HG03571 (cell line): ENCODE measurements around the gene REL.
A peak's percentile ranks its signal among the peaks of the same experiment; 100 is the strongest.
"Not testable (repeated sequence)": the region's sequence is repeated elsewhere in the genome, so short reads cannot be mapped to it uniquely, and the experiment has no call there.

Experiments
- ATAC-seq: cut with Tn5 transposase; IDR thresholded peaks from one replicate; pipeline ENCODE4 v1.9.1; 2021; ENCODE audit not compliant: unreplicated experiment

The REL gene

GRCh38 chr2:60867007-60867406 is 14.4 kb upstream of the REL start:
- ATAC-seq = no peak

- ATAC-seq = no peak
These were observed 13.5 kb upstream of the REL start for GRCh38 chr2:60867848-60868247.

- ATAC-seq = no peak
These were observed 12.6 kb upstream of the REL start for GRCh38 chr2:60868589-60869273.

- peak; percentile 37 for ATAC-seq
These were observed 8.9 kb upstream of the REL start for GRCh38 chr2:60872510-60872928.

GRCh38 chr2:60873381-60873780 is 8.0 kb upstream of the REL start:
- peak; percentile 92 for ATAC-seq

- ATAC-seq = no peak
These were observed 5.9 kb upstream of the REL start for GRCh38 chr2:60875520-60875919.

- ATAC-seq = no peak
These were observed 729 bp upstream of the REL start for GRCh38 chr2:60880643-60881046.

- no peak for ATAC-seq
These were observed 1.8 kb downstream of the REL start for GRCh38 chr2:60882971-60883753.

GRCh38 chr2:60883896-60884295 is 2.5 kb downstream of the REL start:
- no peak for ATAC-seq

GRCh38 chr2:60884800-60885199 is 3.4 kb downstream of the REL start:
- no peak for ATAC-seq

GRCh38 chr2:60885683-60886082 is 4.3 kb downstream of the REL start:
- no peak for ATAC-seq

GRCh38 chr2:60886991-60887390 is 5.6 kb downstream of the REL start:
- no peak for ATAC-seq

- no peak for ATAC-seq
These were observed 7.5 kb downstream of the REL start for GRCh38 chr2:60888853-60889252.

GRCh38 chr2:60889581-60890392 is 8.4 kb downstream of the REL start:
- not testable (repeated sequence) for ATAC-seq

- ATAC-seq = no peak
These were observed 9.0 kb downstream of the REL start for GRCh38 chr2:60890393-60890707.

GRCh38 chr2:60891180-60891579 is 9.8 kb downstream of the REL start:
- ATAC-seq = no peak

- ATAC-seq = no peak
These were observed 17.2 kb downstream of the REL start for GRCh38 chr2:60898567-60898966.

- no peak for ATAC-seq
These were observed 18.0 kb downstream of the REL start for GRCh38 chr2:60899230-60899891.

GRCh38 chr2:60899892-60900249 is 18.5 kb downstream of the REL start:
- ATAC-seq = no peak

GRCh38 chr2:60901296-60901695 is 19.9 kb downstream of the REL start:
- ATAC-seq = not testable (repeated sequence)

GRCh38 chr2:60905867-60906266 is 24.5 kb downstream of the REL start:
- not testable (repeated sequence) for ATAC-seq
